ENCODE results near the gene ZAP70. TPM values are rescaled to one million over a fixed set of nuclear protein-coding genes. Genes with fewer than 3 reads are reported as not detected.

Gene ZAP70
- total and polyA plus RNA-seq, 2 donors (not counting 3 experiments of a cell fraction or from before 2014, with no cell fraction given), result 0.14 TPM; not detected in 1

GRCh38 chr2:97722227-97722626, 8.9 kb downstream of the ZAP70 start:
- no peaks in the 10 kb centered on the region for H3K27me3 ChIP-seq (ENCODE audit: control insufficient read depth in 2 of 2, insufficient read depth in 2 of 2, low read length in 2 of 2)
- TF ChIP-seq EZH2 (IDR thresholded peaks at IDR 0.05; ENCODE audit: borderline replicate concordance, low read depth, low read length, severe bottlenecking) (no peak), POLR2AphosphoS5 (IDR thresholded peaks at IDR 0.05; ENCODE audit: insufficient read depth, low read depth, low read length) (no peak), CTCF (IDR thresholded peaks at IDR 0.05; ENCODE audit: extremely low read depth in 1 of 2, insufficient read depth in 1 of 2, low read depth in 1 of 2, low read length in 2 of 2) (no peak), JUN (IDR thresholded peaks at IDR 0.05; ENCODE audit: borderline replicate concordance, insufficient read depth, insufficient read length, low read depth) (no peak), MYC (IDR thresholded peaks at IDR 0.05; ENCODE audit: low read depth, low read length) (no peak), GATA2 (IDR thresholded peaks at IDR 0.05; ENCODE audit: insufficient read depth, insufficient read length, low read depth, low read length) (no peak), POLR2A (IDR thresholded peaks at IDR 0.05; ENCODE audit: low read depth, low read length) (no peak), MAX (IDR thresholded peaks at IDR 0.05; ENCODE audit: insufficient read depth, insufficient read length) (no peak), FOS (IDR thresholded peaks at IDR 0.05; ENCODE audit: borderline replicate concordance, insufficient read depth, low read length) (no peak)
- FAIRE-seq (no peak), DNase-seq (ENCODE audit: low read depth, low spot score) (no peak)
- no peaks in the 10 kb centered on the region for H3K9me1 ChIP-seq (replicated peaks; ENCODE audit: control insufficient read depth, extremely low read depth, insufficient read depth, low read length)
- intact Hi-C loops (cut with micrococcal nuclease), result no loop called here
- no peaks in the 10 kb centered on the region for H3K9me3 ChIP-seq (replicated peaks; ENCODE audit: control insufficient read depth, insufficient read depth, low read length)
- dilution Hi-C loops (cut with MboI; ENCODE audit: extremely low pct_ligation_motif_present, low sequenced_read_pairs), result no loop called here
- H3K79me2 ChIP-seq (ENCODE audit: control insufficient read depth, insufficient read depth, low read length), result no peaks in the 10 kb centered on the region
- H3K4me3 ChIP-seq (replicated peaks in 1 of 3; ENCODE audit: insufficient read depth in 1 of 3, low read depth in 1 of 3, low read length in 3 of 3), result no peak overlapping the region
- H3K27ac ChIP-seq (ENCODE audit: insufficient read depth, low read depth, low read length), result no peak overlapping the region
- no peaks in the 10 kb centered on the region for H3K36me3 ChIP-seq (ENCODE audit: control insufficient read depth in 2 of 2, extremely low read depth in 1 of 2, insufficient read depth in 2 of 2, low read length in 2 of 2)
- no peaks in the 10 kb centered on the region for H4K20me1 ChIP-seq (replicated peaks; ENCODE audit: control insufficient read depth, extremely low read depth, insufficient read depth, low read length)
- H2AFZ ChIP-seq (ENCODE audit: low read depth, low read length), result no peak overlapping the region
- ChIA-PET POLR2A (no interaction called here), CTCF (interaction anchor here (2.3 kb wide), 1 partner anchor 19 kb away, joined by 5 read pairs; no protein-coding TSS in a partner anchor)
- H3K4me2 ChIP-seq (ENCODE audit: insufficient read depth, low read length), result no peak overlapping the region
- BruUV-seq (replicated peaks), result no TSS peak
- H3K9ac ChIP-seq (replicated peaks; ENCODE audit: extremely low read depth, insufficient read depth, low read length), result no peak overlapping the region
- no peaks in the 10 kb centered on the region for H3K4me1 ChIP-seq (ENCODE audit: control insufficient read depth, extremely low read depth, insufficient read depth, low read length)
